HAP-1 (cell line): ENCODE measurements around the gene COX6A2.
"Not testable (repeated sequence)": the region's sequence is repeated elsewhere in the genome, so short reads cannot be mapped to it uniquely, and the experiment has no call there.

Experiments used
- DNase-seq, 2 experiments: peaks; one replicate each; pipeline ENCODE4 v3.0.0-alpha.2; 2016 to 2020; ENCODE audit warnings: low spot score in 2 of 2
- H3K27me3 ChIP-seq: fragments of 250-450 bp; sonication (Bioruptor Pico); 2 replicates; pipeline ENCODE4 v1.5.1; 2020; ENCODE audit warnings: low read depth, mild to moderate bottlenecking, moderate library complexity
- H3K36me3 ChIP-seq: fragments of 250-450 bp; sonication (Bioruptor Pico); replicated peaks from 2 replicates; pipeline ENCODE4 v1.5.1; 2020; ENCODE audit warnings: mild to moderate bottlenecking
- H3K4me1 ChIP-seq: fragments of 250-450 bp; sonication (Bioruptor Pico); 2 replicates; pipeline ENCODE4 v1.5.1; 2020; ENCODE audit warnings: mild to moderate bottlenecking
- H3K4me3 ChIP-seq: fragments of 250-450 bp; sonication (Bioruptor Pico); 2 replicates; pipeline ENCODE4 v1.5.1; 2020; ENCODE audit warnings: mild to moderate bottlenecking, moderate library complexity
- H3K9me3 ChIP-seq: fragments of 250-450 bp; sonication (Bioruptor Pico); 2 replicates; pipeline ENCODE4 v1.5.1; 2020; ENCODE audit warnings: mild to moderate bottlenecking, moderate library complexity
- in situ Hi-C: fragments of 300-500 bp; cut with MboI; formaldehyde crosslinking; loops from 3 replicates; pipeline ENCODE4 v1.14.3; 2020; ENCODE audit warnings: low sequenced_read_pairs, inconsistent platforms, mixed read lengths

Gene COX6A2

DNA sequence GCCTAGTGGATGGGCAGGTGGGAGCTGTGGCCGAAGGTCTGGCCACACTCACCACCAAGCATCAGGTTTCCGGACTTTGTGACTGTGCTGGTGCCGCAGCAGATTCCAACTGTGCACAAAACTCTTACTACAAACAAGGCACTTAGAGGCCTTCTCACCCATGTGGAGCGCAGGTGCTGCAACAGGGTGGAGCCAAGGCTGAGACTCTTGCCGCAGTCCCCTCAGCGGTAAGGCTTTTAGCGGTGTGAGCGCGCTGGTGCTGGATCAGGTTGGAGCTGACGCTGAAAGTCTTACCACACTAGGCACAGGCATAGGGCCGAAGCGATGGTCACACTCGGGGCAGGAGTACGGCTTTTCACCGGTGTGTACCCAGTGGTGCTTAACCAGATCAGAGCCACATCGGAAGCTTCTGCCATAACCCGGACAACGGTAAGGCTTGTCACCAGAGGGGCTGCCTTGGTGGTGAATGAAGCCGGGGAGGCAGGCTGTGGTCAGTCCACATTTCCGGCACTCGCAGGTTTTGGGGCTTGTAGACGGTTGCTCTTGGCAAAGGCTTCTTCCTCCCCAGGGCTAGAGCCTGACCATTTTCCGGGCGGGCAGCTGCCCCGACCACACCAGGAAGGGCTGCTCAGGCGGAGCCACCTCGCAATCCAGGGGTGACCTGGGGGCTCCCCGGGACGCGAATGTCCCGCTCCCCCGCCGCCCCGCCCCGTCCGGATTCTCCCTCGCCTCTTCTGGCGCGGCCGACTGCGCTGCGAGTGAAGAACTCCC, 30.1 kb upstream of the COX6A2 start:
- peak overlapping the region; percentile 92 for H3K4me3 ChIP-seq
- in situ Hi-C loops, result loop anchor here (10.0 kb wide), 1 partner anchor 417 kb away; the partner anchor contains the start of gene ZNF267
- H3K4me1 ChIP-seq, result peaks cover 37% of the 10 kb centered on the region
- H3K27me3 ChIP-seq, result no peaks in the 10 kb centered on the region
- peaks cover 5% of the 10 kb centered on the region for H3K36me3 ChIP-seq
- peak in 1 of 2 experiments; percentile 34 for DNase-seq
- H3K9me3 ChIP-seq, result peaks cover 2% of the 10 kb centered on the region; the same call in 1 of the 2 replicates

DNA sequence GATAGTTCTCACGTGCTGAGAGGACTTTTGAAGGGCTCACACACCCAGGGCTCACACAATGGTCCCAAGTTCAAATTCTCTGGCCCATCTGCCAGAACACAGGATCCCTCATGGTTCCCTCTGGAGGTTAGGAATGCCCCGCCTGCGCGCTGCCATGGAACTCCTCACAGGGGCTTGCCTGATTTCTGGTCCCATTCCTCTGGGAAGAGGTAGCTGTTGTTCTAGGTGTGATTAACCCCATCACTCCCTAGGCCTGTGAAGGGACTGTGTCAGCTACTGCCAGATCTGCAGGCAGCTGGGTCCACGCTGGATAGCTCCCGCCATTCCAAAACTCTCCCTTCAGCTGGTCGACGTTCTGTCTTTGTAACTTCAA, 28.8 kb upstream of the COX6A2 start:
- Histone ChIP-seq H3K27me3 (no peaks in the 10 kb centered on the region), H3K4me1 (peaks cover 50% of the 10 kb centered on the region), H3K36me3 (peaks cover 5% of the 10 kb centered on the region), H3K4me3 (no peak overlapping the region), H3K9me3 (peaks cover 2% of the 10 kb centered on the region; the same call in 1 of the 2 replicates)
- in situ Hi-C loops, result loop anchor here (10.0 kb wide), 1 partner anchor 418 kb away; the partner anchor contains the start of gene ZNF267
- DNase-seq, result no peak

DNA sequence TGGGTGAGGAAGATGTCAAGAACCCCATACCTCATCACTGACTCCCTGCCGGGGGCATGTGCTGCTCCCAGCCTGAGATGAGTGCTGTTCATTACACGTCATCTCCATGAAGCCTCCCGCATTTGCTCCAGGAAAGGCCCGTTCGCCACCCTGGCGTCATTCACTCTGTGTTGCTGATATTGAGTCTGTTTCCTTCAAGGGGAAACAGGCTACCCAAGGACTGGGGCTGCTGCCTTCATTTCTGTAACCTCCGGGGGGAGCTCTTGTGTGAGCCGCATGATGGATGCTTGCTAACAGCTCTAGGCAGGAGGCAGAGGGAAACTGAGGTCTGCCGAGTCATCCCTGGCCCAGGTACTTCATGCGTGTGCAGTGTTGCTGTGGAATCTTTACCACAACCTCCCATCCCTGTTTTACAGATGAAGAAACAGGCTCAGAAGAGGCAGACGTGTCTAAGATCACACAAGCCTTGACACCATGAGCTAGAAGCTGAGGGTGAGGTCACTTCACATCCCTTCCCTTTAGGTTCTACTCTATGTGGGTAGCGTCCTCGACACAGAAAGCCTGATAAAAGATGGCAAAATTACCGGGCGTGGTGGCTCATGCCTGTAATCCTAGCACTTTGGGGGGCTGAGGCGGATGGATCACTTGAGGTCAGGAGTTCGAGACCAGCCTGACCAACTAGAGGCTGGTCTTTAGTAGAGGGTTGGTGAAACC, 27.6 kb upstream of the COX6A2 start:
- Histone ChIP-seq H3K36me3 (peaks cover 5% of the 10 kb centered on the region), H3K27me3 (no peaks in the 10 kb centered on the region), H3K9me3 (peaks cover 2% of the 10 kb centered on the region; the same call in 1 of the 2 replicates), H3K4me3 (no peak overlapping the region), H3K4me1 (peaks cover 56% of the 10 kb centered on the region)
- DNase-seq, result peak in 1 of 2 experiments; percentile 57
- in situ Hi-C loops, result loop anchor here (10.0 kb wide), 1 partner anchor 419 kb away; the partner anchor contains the start of gene ZNF267

DNA sequence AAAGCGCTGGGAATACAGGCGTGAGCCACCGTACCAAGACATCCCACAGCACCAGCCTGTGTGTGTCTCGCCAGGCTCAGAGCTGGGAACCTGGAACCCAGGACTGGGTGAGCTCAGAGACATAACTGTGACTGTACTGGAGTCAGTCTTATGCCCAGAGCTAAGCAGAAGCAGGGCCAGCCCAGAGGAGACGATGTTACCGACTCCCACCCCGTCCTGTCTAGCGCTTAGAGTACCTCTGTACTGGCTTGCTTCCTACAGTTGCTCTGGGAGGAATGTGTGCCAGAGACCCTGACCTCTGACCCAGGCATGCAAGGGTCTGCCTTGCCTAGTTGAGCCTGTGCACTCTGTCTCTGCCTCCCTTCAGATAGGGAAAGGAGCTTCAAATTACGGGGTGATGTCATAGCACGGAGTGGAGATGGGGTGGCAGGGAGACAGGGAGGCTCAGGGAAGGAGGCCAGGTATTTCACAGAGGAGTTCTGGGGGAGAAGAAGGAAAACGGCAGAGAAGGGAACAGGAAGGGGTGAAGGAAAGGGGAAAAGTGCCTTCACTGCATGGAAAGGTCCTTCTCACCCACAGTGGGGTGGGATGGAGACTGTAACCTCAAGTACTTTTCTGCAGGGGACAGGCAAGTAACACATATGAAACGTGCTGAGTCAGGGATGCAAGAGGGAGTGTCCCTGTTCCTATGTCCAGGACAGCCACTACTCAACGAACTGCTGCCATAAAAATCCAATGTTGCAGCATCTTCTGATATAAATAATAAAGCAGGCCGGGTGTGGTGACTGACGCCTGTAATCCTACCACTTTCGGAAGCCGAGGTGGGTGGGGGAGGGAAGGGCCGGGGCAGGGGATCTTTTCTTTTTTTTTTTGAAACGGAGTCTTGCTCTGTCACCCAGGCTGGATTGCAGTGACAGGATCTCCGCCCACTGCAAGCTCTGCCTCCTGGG, 25.4 kb upstream of the COX6A2 start:
- Histone ChIP-seq H3K9me3 (peaks cover 2% of the 10 kb centered on the region; the same call in 1 of the 2 replicates), H3K27me3 (no peaks in the 10 kb centered on the region), H3K4me1 (peaks cover 54% of the 10 kb centered on the region), H3K36me3 (peaks cover 5% of the 10 kb centered on the region), H3K4me3 (no peak overlapping the region)
- in situ Hi-C loops, result loop anchor here (10.0 kb wide), 1 partner anchor 421 kb away; the partner anchor contains the start of gene ZNF267
- peak; percentile 65 to 81 for DNase-seq

DNA sequence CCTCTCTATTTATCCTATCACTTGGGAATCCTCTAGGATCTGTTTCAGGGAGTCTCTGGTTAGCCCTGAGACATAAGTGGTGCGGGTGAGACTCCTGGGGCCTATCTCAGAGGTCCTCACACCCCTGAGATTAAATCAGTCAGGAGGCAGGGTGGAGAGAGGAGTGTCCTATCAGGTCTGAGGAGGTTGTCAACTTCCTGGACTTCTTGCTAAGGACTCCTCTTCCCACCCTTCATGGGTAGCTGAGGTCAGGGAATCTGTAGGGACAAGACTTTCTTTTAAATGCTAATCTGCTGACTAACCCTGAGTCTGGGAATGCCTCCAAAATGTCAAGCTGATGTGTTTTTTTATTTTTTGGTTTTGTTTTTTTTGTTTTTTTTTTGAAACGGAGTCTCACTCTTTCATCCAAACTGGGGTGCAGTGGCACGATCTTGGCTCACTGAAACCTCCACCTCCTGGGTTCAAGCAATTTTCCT, 24.5 kb upstream of the COX6A2 start:
- in situ Hi-C loops, result loop anchor here (10.0 kb wide), 1 partner anchor 422 kb away; the partner anchor contains the start of gene ZNF267

DNA sequence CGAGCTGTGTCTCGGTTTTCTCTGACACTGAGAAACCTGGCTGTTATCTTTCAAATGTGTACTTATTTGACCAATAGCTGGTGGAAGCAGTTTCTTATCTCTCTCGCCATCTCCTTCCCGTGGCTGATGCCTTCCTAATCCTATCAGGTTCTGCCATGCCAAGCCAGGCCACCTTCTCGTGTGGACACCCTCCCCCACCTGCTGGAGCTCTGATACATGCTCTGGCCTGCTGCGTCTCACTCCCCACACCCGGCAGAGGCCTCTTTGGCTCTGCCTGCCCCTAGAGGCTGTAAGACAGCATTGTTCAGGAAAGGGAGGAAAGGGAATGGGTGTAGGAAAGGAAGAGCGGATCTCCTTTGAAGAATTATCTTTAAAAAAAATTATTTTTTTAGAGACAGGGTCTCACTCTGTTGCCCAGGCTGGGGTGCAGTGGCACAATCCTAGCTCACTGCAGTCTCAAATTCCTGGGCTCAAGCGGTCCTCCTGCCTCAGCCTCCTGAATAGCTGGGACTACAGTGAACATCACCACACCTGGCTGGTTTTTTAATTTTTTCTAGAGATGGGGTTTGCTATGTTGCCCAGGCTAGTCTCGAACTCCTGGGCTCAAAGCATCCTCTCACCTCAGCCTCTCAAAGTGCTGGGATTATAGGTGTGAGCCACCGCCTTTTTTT, 23.7 kb upstream of the COX6A2 start:
- DNase-seq, result peak; percentile 73 to 84
- Histone ChIP-seq H3K27me3 (no peaks in the 10 kb centered on the region), H3K36me3 (no peaks in the 10 kb centered on the region; the same call in 1 of the 2 replicates), H3K4me1 (peaks cover 43% of the 10 kb centered on the region), H3K4me3 (no peak overlapping the region), H3K9me3 (peaks cover 2% of the 10 kb centered on the region; the same call in 1 of the 2 replicates)
- in situ Hi-C loops, result loop anchor here (10.0 kb wide), 1 partner anchor 423 kb away; the partner anchor contains the start of gene ZNF267

More for the DNA sequence above, 24.5 kb upstream of the COX6A2 start:
- H3K4me1 ChIP-seq, result peaks cover 46% of the 10 kb centered on the region
- H3K27me3 ChIP-seq, result no peaks in the 10 kb centered on the region
- peaks cover 2% of the 10 kb centered on the region for H3K36me3 ChIP-seq
- peak; percentile 46 to 63 for DNase-seq
- H3K4me3 ChIP-seq, result no peak overlapping the region
- H3K9me3 ChIP-seq, result no peaks in the 10 kb centered on the region

DNA sequence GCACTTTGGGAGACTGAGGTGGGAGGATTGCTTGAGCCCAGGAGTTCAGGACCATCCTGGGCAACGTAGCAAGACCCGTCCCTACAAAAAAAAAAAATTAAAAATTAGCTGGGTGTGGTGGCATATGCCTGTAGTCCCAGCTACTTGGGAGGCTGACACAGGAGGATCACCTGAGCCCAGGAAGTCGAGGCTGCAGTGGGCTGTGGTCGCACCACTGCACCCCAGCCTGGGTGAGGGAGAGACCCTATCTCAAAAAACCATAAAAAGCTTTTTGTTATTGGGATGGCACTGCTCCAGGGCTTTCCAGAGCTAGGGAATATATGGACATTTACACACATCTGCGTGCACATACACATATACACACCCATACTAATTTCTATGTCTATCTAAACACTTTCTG, 23.0 kb upstream of the COX6A2 start:
- Histone ChIP-seq H3K27me3 (no peaks in the 10 kb centered on the region), H3K9me3 (peaks cover 2% of the 10 kb centered on the region; the same call in 1 of the 2 replicates), H3K36me3 (no peaks in the 10 kb centered on the region), H3K4me1 (peaks cover 43% of the 10 kb centered on the region), H3K4me3 (no peak overlapping the region)
- no peak for DNase-seq
- in situ Hi-C loops, result loop anchor here (10.0 kb wide), 1 partner anchor 424 kb away; the partner anchor contains the start of gene ZNF267

DNA sequence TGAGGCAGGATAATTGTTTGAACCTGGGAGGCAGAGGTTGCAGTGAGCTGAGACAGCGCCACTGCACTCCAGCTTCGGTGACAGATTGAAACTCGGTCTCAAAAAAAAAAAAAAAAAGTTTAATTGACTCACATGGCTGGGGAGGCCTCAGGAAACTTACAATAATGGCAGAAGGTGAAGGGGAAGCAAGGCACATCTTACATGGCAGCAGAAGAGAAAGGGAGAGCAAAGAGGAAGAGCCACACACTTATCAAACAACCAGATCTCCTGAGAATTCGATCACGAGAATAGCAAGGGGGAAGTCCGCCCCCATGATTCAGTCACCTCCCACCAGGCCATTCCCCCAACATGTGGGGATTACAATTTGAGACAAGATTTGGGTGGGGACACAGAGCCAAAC, 17.8 kb upstream of the COX6A2 start:
- not testable (repeated sequence) for DNase-seq
- in situ Hi-C loops, result loop anchor here (10.0 kb wide), 1 partner anchor 451 kb away; no protein-coding TSS in a partner anchor

DNA sequence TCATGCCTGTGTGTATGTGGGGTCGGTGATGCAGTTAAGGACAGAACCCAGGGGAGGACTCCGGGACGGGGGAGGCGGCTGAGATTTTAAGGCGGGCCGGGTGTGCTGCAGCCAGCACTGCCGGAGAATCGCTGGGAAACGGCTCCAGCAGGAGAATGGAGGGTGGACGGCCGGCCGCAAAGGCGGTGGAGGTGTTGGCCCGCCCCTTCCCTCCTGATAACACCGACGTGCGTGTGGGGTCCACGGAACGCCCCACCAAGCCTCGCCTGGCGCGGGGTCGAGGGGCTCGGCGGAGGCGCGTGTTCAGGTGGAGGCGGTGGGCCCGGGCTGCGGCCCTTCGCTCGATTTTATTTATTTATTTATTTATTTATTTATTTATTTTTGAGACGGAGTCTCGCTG, 13.8 kb upstream of the COX6A2 start:
- H3K4me3 ChIP-seq, result peak overlapping the region; percentile 56; the same call in 1 of the 2 replicates
- H3K27me3 ChIP-seq, result no peaks in the 10 kb centered on the region
- no peak for DNase-seq
- in situ Hi-C loops, result loop anchor here (10.0 kb wide), 1 partner anchor 447 kb away; no protein-coding TSS in a partner anchor
- peaks cover under 1% of the 10 kb centered on the region; the same call in 1 of the 2 replicates for H3K9me3 ChIP-seq
- peaks cover 4% of the 10 kb centered on the region; the same call in 1 of the 2 replicates for H3K4me1 ChIP-seq
- H3K36me3 ChIP-seq, result no peaks in the 10 kb centered on the region

More for the DNA sequence above, 17.8 kb upstream of the COX6A2 start:
- not testable (repeated sequence) for H3K9me3 ChIP-seq, H3K4me1 ChIP-seq, H3K4me3 ChIP-seq, H3K27me3 ChIP-seq, H3K36me3 ChIP-seq

DNA sequence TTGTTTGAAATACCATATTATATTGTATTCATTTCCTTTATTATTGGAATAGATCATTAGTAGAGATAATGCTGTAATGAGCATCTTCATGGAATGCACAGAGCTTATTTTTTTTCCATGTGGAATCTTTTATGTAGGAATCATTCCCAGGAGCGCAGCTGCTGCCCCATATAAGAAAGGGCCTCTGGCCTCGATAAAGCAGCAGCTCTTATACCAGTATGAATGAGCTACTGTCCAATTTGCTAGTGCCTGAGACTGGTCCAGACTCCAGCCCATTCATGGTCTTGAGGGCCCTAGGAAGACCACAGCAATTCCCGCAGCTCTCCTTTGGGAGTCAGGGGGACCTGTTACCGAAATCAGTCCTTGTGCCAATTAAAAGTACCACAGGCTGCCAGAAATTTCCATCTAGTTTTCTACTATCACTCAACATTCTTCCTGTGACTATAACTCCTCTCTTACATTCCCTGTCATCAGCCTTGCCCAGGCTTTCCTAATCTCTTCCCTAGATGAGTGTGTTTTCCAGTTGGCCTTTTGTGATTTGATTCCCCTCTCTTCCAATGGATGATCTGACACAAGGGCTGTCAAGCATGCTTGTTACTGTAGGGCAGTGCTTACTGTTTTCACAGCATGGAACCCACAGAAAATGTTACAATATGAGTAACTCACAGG, 12.5 kb upstream of the COX6A2 start:
- no peak for DNase-seq
- Histone ChIP-seq H3K27me3 (no peaks in the 10 kb centered on the region), H3K4me1 (peaks cover 4% of the 10 kb centered on the region; the same call in 1 of the 2 replicates), H3K36me3 (no peaks in the 10 kb centered on the region), H3K4me3 (no peak overlapping the region), H3K9me3 (no peaks in the 10 kb centered on the region)
- in situ Hi-C loops, result loop anchor here (10.0 kb wide), 1 partner anchor 446 kb away; no protein-coding TSS in a partner anchor

DNA sequence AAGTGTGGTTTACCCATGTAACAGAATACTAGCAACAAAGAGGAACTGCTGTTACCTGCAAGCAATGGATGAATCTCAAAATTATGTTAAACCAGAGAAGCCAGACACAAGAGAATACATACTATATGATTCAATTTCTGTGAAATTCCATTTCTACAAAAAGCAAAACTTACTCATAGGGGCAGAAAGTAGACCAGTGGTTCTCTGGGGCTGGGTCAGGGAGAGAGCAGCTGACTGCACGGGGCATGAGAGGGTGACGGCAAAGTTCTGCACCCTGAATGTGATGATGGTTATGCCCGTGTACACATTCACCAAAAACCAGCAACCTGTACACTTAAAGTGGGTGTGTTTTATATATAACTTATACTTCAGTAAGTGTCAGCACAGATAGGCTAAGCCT, 11.4 kb upstream of the COX6A2 start:
- no peaks in the 10 kb centered on the region for H3K9me3 ChIP-seq
- in situ Hi-C loops, result no loop called here
- DNase-seq, result no peak
- H3K27me3 ChIP-seq, result no peaks in the 10 kb centered on the region
- no peaks in the 10 kb centered on the region for H3K36me3 ChIP-seq
- H3K4me1 ChIP-seq, result peaks cover 4% of the 10 kb centered on the region; the same call in 1 of the 2 replicates
- H3K4me3 ChIP-seq, result no peak overlapping the region

DNA sequence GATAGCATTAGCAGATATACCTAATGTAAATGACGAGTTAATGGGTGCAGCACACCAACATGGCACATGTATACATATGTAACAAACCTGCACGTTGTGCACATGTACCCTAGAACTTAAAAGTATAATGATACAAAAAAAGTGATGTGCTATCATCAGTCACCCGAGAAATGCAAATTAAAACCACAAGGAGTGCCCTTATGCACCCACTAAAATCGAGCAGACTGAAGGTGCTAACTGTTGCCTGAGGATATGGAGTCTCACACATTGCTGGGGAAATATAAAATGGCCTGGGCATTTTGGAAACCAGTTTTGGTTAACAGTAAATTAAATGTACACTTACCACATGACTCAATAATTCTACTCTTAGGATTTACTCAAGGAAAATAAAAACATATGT, 10.9 kb upstream of the COX6A2 start:
- DNase-seq, H3K27me3 ChIP-seq, H3K36me3 ChIP-seq, H3K4me3 ChIP-seq, H3K4me1 ChIP-seq, H3K9me3 ChIP-seq, in situ Hi-C loops: not testable (repeated sequence)
